ENCODE measurements around the gene BRPF1.
"Not testable (repeated sequence)": the region's sequence is repeated elsewhere in the genome, so short reads cannot be mapped to it uniquely, and the experiment has no call there.

The BRPF1 gene

GRCh38 chr3:9769426-9770275 is 38.1 kb downstream of the BRPF1 start, which contains the start of gene CAMK1:
Gene CAMK1, minus strand, starts transcription at chr3:9769947. Its CDS starts 2,198 bp downstream, at chr3:9767749.
- peak; percentile 48 for DNase-seq (ENCODE audit: low spot score)

GRCh38 chr3:9770276-9770812 is 38.8 kb downstream of the BRPF1 start:
- no peak for DNase-seq (ENCODE audit: low spot score)

GRCh38 chr3:9771007-9771406 is 39.5 kb downstream of the BRPF1 start:
- not testable (repeated sequence) for DNase-seq (ENCODE audit: low spot score)

GRCh38 chr3:9776896-9777693 is 45.6 kb downstream of the BRPF1 start:
- DNase-seq (ENCODE audit: low spot score): no peak

- DNase-seq (ENCODE audit: low spot score): no peak
These were observed 46.1 kb downstream of the BRPF1 start for GRCh38 chr3:9777694-9778021.

GRCh38 chr3:9778143-9779074 is 46.9 kb downstream of the BRPF1 start:
- no peak for DNase-seq (ENCODE audit: low spot score)

GRCh38 chr3:9779075-9779593 is 47.6 kb downstream of the BRPF1 start:
- DNase-seq (ENCODE audit: low spot score): no peak

GRCh38 chr3:9779721-9780457 is 48.4 kb downstream of the BRPF1 start:
- peak; percentile 25 for DNase-seq (ENCODE audit: low spot score)

- DNase-seq (ENCODE audit: low spot score): no peak
These were observed 48.9 kb downstream of the BRPF1 start for GRCh38 chr3:9780458-9780812.

GRCh38 chr3:9780910-9781309 is 49.4 kb downstream of the BRPF1 start:
- no peak for DNase-seq (ENCODE audit: low spot score)

- DNase-seq (ENCODE audit: low spot score): no peak
These were observed 50.0 kb downstream of the BRPF1 start for GRCh38 chr3:9781551-9781950.

GRCh38 chr3:9781978-9782603 is 50.6 kb downstream of the BRPF1 start:
- DNase-seq (ENCODE audit: low spot score): no peak

- DNase-seq (ENCODE audit: low spot score): peak; percentile 26
These were observed 51.2 kb downstream of the BRPF1 start for GRCh38 chr3:9782770-9783169.

GRCh38 chr3:9783954-9784353 is 52.4 kb downstream of the BRPF1 start:
- DNase-seq (ENCODE audit: low spot score): no peak

- no peak for DNase-seq (ENCODE audit: low spot score)
These were observed 53.4 kb downstream of the BRPF1 start for GRCh38 chr3:9784965-9785364.

GRCh38 chr3:9785602-9786001 is 54.1 kb downstream of the BRPF1 start:
- no peak for DNase-seq (ENCODE audit: low spot score)

GRCh38 chr3:9786209-9786739 is 54.7 kb downstream of the BRPF1 start:
- no peak for DNase-seq (ENCODE audit: low spot score)

- no peak for DNase-seq (ENCODE audit: low spot score)
These were observed 55.5 kb downstream of the BRPF1 start for GRCh38 chr3:9786825-9787669.

- peak; percentile 32 for DNase-seq (ENCODE audit: low spot score)
These were observed 56.2 kb downstream of the BRPF1 start for GRCh38 chr3:9787714-9788113.
